CMK (cell line): ENCODE measurements around the gene COL8A1.

Experiments
- DNase-seq: peaks from one replicate; pipeline ENCODE4 v3.0.0-alpha.2; 2010; ENCODE audit warnings: low read depth

The COL8A1 gene

GRCh38 chr3:99674086-99674789 lies 35.8 kb downstream of the COL8A1 start:
- no peak for DNase-seq

- no peak for DNase-seq
Measured at GRCh38 chr3:99678023-99678422, 39.6 kb downstream of the COL8A1 start.

- no peak for DNase-seq
Measured at GRCh38 chr3:99678896-99679295, 40.5 kb downstream of the COL8A1 start.

GRCh38 chr3:99681512-99681911 lies 43.1 kb downstream of the COL8A1 start:
- DNase-seq, result no peak

GRCh38 chr3:99681976-99682375 lies 43.6 kb downstream of the COL8A1 start:
- DNase-seq, result no peak

- no peak for DNase-seq
Measured at GRCh38 chr3:99683465-99683864, 45.1 kb downstream of the COL8A1 start.

GRCh38 chr3:99683876-99684275 lies 45.5 kb downstream of the COL8A1 start:
- DNase-seq, result no peak

DNA sequence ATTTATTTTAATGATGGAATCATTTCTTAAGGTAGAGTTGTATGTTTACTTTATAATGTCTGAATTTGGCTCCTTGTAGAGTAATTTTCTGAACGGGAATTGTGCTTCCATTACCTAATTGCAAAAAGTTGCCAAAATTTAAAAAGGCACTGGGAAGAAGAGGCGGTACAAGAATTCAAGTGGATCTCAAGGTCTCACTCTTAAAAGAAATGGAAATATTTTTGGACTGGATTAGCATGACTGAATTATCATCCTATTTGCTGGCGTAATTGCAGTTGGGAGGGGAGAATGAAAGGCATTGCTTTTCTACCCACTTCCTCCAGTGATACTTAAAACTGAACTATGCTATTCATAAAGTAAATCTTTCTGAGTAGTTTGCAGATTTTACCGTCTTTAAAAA lies 46.2 kb downstream of the COL8A1 start:
- no peak for DNase-seq

DNA sequence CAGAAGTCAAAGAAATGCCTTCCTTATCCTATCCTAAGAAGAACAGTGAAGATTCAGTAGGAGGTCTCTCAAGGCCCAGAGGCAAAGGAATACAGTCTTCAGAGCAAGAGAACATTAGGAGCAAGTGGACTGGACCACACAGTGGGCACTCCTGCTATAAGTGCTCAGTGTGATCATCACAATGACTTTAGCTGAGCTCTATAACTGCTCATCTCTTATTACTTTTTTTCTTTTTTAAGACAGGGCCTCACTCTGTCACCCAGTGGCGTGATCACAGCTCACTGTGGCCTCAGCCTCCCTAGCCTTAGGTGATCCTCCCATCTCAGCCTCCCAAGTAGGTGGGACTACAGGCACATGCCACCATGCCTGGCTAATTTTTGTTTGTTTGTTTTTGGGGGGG lies 48.1 kb downstream of the COL8A1 start:
- no peak for DNase-seq

DNA sequence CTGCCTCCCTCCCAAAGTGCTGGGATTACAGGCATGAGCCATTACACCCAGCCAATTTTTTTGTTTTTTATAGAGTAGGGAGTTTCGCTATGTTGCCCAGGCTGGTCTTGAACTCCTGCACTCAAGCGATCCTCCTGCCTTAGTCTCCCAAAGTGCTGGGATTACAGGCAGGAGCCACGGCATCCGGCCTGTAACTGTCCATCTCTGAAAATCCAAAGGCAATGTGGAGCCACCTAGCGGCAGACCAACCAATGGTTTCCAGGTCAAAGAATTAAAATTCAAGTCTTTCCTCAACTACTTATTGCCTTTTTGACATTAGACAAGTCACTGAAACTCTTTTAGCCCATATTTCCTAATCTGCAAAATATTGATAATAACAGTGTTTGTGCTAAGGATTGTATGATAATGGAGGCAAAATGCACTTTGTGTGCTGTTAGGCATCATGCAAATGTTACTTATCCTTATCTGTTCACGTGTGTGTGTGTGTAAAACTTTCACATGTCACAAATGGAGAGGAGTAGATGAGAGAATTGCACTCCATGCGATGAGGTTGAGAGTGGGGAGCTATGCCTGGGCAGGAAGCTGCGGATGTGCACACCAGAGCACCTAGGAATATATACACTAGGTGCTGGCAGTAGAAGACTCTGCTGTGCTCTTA lies 48.7 kb downstream of the COL8A1 start:
- DNase-seq, result no peak

DNA sequence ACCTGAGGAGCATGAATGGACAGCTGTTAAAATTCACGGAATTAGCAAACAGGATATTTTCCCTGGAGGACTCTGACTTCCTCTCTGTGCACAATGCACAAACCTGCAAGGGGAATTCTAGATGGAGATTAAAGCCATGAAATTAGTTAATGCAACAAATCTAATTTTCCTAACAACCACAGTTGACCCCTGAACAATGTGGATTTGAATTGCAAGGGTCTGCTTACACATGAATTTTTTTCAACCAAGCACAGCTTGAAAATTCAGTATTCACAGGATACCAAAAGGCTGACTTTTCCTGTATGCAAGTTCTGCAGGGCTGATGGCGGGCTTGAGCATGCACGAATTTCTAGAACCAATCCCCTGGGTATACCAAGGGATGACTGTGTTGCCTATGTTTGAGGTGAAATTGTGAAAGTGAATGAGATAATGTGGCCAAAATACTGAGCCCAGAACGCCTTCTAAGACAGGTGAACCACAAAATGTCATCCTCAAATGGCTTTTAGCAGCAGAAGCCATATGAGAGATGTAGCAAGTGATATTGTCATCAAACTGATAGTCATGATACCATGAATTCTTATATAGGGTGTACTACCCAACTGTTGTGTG lies 52.5 kb downstream of the COL8A1 start:
- no peak for DNase-seq

DNA sequence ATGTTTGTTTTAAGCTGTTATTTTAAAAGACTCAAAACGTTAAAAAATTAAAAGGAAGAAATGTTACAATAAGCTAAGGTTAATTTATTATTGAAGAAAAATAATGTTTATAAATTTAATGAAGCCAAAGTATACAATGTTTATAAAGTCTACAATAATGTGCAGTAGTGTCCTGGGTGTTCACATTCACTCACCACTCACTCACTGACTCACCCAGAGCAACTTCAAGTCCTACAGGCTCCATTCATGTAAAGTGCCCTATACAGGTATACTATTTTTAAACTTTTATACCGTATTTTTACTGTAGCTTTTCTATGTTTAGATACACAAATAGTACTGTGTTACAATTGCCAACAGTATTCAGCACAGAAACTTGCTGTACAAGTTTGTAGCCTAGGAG lies 55.2 kb downstream of the COL8A1 start:
- DNase-seq, result no peak

- no peak for DNase-seq
Measured at GRCh38 chr3:99696497-99696896, 58.1 kb downstream of the COL8A1 start.

GRCh38 chr3:99697250-99697649 lies 58.9 kb downstream of the COL8A1 start:
- DNase-seq, result no peak

- no peak for DNase-seq
Measured at GRCh38 chr3:99698932-99699331, 60.5 kb downstream of the COL8A1 start.

DNA sequence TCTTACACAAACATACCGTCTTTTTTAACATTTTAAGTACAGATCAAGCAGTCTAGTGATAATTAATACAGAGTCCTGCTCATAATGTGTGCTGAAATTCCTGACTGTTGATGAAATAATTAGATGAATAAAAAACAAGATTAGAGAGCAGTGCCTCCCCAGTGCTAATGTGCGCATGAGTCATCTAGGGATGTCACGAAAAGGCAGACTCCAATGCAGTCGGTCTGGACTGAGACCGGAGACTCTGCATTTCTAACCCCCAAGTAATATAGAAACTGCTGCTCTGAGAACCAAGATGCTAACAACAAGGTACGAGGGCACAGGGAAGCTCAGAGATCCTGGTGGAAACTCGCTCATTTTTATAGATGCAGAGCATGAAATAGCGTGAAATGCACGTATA lies 61.4 kb downstream of the COL8A1 start:
- no peak for DNase-seq

- no peak for DNase-seq
Measured at GRCh38 chr3:99700631-99701268, 62.4 kb downstream of the COL8A1 start.

GRCh38 chr3:99702953-99703943 lies 64.9 kb downstream of the COL8A1 start:
- DNase-seq, result no peak

- no peak for DNase-seq
Measured at GRCh38 chr3:99704417-99704816, 66.0 kb downstream of the COL8A1 start.

GRCh38 chr3:99706410-99706809 lies 68.0 kb downstream of the COL8A1 start:
- no peak for DNase-seq

DNA sequence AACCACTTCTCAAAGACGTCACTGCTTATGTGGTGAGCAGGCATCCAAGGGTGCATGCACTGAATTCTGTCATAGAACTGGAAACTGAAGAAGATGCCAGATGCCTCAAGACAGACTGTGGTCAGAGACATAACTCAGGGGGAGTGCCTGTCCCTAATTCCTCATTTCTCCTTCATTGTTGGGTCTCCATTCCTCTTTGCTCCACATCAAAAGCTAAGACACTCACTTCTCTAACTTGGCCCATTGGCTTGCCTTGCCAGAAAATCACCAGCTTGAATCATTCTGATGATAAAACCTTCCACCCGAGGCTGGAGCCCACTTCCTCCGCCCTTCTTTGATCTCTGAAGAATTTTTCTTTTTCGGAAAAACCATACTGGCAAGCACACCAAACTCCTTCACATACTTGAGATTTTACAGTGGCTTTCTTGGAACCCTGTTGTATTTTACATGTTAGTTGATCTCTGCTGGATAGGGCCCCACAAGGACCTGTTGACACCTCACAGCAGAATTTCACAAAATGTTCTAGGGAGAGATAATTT lies 69.9 kb downstream of the COL8A1 start:
- no peak for DNase-seq

DNA sequence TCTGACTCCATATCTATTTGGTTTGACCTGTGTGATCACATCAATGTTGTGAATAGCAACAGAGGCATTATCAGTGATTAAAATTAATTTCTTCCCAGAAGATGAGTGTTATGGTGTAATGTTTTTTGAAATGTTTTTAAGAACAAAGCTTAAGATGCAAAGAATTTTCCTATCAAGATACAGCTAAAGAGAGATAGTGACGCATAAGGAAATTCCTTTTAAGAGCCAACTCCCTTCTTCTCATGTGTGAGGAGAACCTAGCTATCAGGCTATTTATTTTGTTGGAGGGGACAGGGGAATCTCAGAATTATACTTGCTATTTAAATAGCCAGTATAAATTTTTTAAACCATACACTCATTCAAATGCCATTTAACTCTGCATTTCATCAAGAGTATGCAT lies 71.3 kb downstream of the COL8A1 start:
- DNase-seq, result no peak
